IMR-90 (cell line): ENCODE data around the gene GALNT17. TPM values are rescaled to one million over a fixed set of nuclear protein-coding genes. Genes with fewer than 3 reads are reported as not detected.
"Not testable (repeated sequence)": the region's sequence is repeated elsewhere in the genome, so short reads cannot be mapped to it uniquely, and the experiment has no call there.

ENCODE experiments used
- ATAC-seq: fragments of 200-7000 bp; cut with Tn5 transposase; 2 replicates; pipeline ENCODE4 v1.9.1; 2020; ENCODE audit warnings: low read depth, mild to moderate bottlenecking, moderate library complexity
- BruUV-seq: library from RNA; stranded (reverse); fragments of 400-500 nt; replicated peaks from 2 replicates; lab custom pipeline; 2021; lab: Mats Ljungman, UMichigan
- CTCF ChIA-PET: fragments of 300-600 bp; formaldehyde crosslinking; extraction: SDS; loops from one replicate; lab custom pipeline; 2021; ENCODE audit warnings: antibody characterized with exemption; lab: Yijun Ruan, JAX
- POLR2A ChIA-PET: fragments of 300-600 bp; sonication (Branson Sonifier 250); formaldehyde crosslinking; loops from one replicate; lab custom pipeline; 2022; ENCODE audit warnings: antibody characterized with exemption; ENCODE audit not compliant: unreplicated experiment; lab: Charles Lee
- DNase-seq: peaks from one replicate; pipeline ENCODE4 v3.0.0; 2013
- H2AFZ ChIP-seq: replicated peaks from 2 replicates; pipeline ENCODE3; 2013; ENCODE audit warnings: low read length, mild to moderate bottlenecking; ENCODE audit not compliant: poor library complexity
- H2AK5ac ChIP-seq: 2 replicates; pipeline ENCODE4 v1.6.1; 2013; ENCODE audit warnings: low read depth, low read length, inconsistent platforms
- H2AK9ac ChIP-seq: replicated peaks from 2 replicates; pipeline ENCODE3; 2013; ENCODE audit warnings: mild to moderate bottlenecking, low read depth, low read length, moderate library complexity; ENCODE audit not compliant: poor library complexity
- H2BK120ac ChIP-seq: 2 replicates; pipeline ENCODE4 v1.6.1; 2013; ENCODE audit warnings: low read depth, low read length, inconsistent platforms
- H2BK15ac ChIP-seq: 3 replicates; pipeline ENCODE4 v1.6.1; 2013; ENCODE audit warnings: low read depth, low read length, inconsistent platforms
- H2BK20ac ChIP-seq: 2 replicates; pipeline ENCODE4 v1.6.1; 2013; ENCODE audit warnings: low read depth, mild to moderate bottlenecking, inconsistent platforms, low read length, moderate library complexity
- H2BK5ac ChIP-seq: 2 replicates; pipeline ENCODE4 v1.6.1; 2013; ENCODE audit warnings: mild to moderate bottlenecking, low read depth, low read length, inconsistent platforms; ENCODE audit not compliant: poor library complexity, severe bottlenecking
- H3K14ac ChIP-seq: replicated peaks from 2 replicates; pipeline ENCODE4 v1.6.1; 2013; ENCODE audit warnings: low read depth, low read length, inconsistent platforms
- H3K18ac ChIP-seq: 2 replicates; pipeline ENCODE4 v1.6.1; 2013; ENCODE audit warnings: low read depth, low read length, control low read depth
- H3K23ac ChIP-seq: 2 replicates; pipeline ENCODE4 v1.6.1; 2013; ENCODE audit warnings: low read depth, low read length, inconsistent platforms
- H3K27ac ChIP-seq: 2 replicates; pipeline ENCODE4 v1.5.1; 2013; ENCODE audit warnings: mild to moderate bottlenecking, control low read depth, low read length; ENCODE audit not compliant: insufficient read depth
- H3K27me3 ChIP-seq: 2 replicates; pipeline ENCODE4 v1.6.1; 2013; ENCODE audit warnings: low read length; ENCODE audit not compliant: control insufficient read depth, insufficient read depth
- H3K36me3 ChIP-seq: 2 replicates; pipeline ENCODE4 v1.6.1; 2013; ENCODE audit warnings: low read length, mixed read lengths; ENCODE audit not compliant: control insufficient read depth, insufficient read depth
- H3K4ac ChIP-seq: 2 replicates; pipeline ENCODE4 v1.6.1; 2013; ENCODE audit warnings: low read depth, low read length, inconsistent platforms
- H3K4me1 ChIP-seq: 2 replicates; pipeline ENCODE4 v1.6.1; 2013; ENCODE audit warnings: low read length, mixed read lengths; ENCODE audit not compliant: control insufficient read depth, insufficient read depth
- H3K4me2 ChIP-seq: 2 replicates; pipeline ENCODE4 v1.6.1; 2013; ENCODE audit warnings: low read depth, mild to moderate bottlenecking, control low read depth, low read length, moderate library complexity
- H3K4me3 ChIP-seq: 2 replicates; pipeline ENCODE4 v1.5.1; 2013; ENCODE audit warnings: low read depth, mild to moderate bottlenecking, control low read depth, low read length, moderate library complexity; ENCODE audit not compliant: insufficient read depth
- H3K56ac ChIP-seq: 2 replicates; pipeline ENCODE4 v1.6.1; 2013; ENCODE audit warnings: low read length, inconsistent platforms; ENCODE audit not compliant: insufficient read depth; ENCODE audit errors: extremely low read depth
- H3K79me1 ChIP-seq, 2 experiments: 2 replicates each; pipeline ENCODE4 v1.6.1; 2013; ENCODE audit warnings: low read length in 2 of 2, inconsistent platforms in 1 of 2, low read depth in 1 of 2
- H3K9ac ChIP-seq: 2 replicates; pipeline ENCODE4 v1.6.1; 2013; ENCODE audit warnings: low read depth, low read length, control low read depth
- H3K9me1 ChIP-seq: 2 replicates; pipeline ENCODE4 v1.6.1; 2013; ENCODE audit warnings: low read length, inconsistent platforms; ENCODE audit not compliant: insufficient read depth
- H3K9me3 ChIP-seq: 2 replicates; pipeline ENCODE4 v1.6.1; 2013; ENCODE audit warnings: low read length; ENCODE audit not compliant: control insufficient read depth, insufficient read depth
- H4K20me1 ChIP-seq: 2 replicates; pipeline ENCODE4 v1.6.1; 2013; ENCODE audit warnings: low read length, inconsistent platforms; ENCODE audit not compliant: insufficient read depth
- H4K5ac ChIP-seq: 2 replicates; pipeline ENCODE4 v1.6.1; 2013; ENCODE audit warnings: mild to moderate bottlenecking, low read depth, low read length, control low read depth
- H4K8ac ChIP-seq, 2 experiments: 2 replicates each; pipeline ENCODE4 v1.6.1; 2013; ENCODE audit warnings: low read depth in 2 of 2, low read length in 2 of 2, control low read depth in 1 of 2, inconsistent platforms in 1 of 2
- H4K91ac ChIP-seq: 2 replicates; pipeline ENCODE4 v1.6.1; 2013; ENCODE audit warnings: low read depth, low read length, inconsistent platforms; ENCODE audit not compliant: insufficient read depth
- WGBS, 2 experiments: methylation state at CpG; one replicate each; pipeline versions ENCODE4 v1.1.5 to v1.1.7; 2013; ENCODE audit warnings: missing lambda C conversion rate in 2 of 2; ENCODE audit not compliant: insufficient read length in 1 of 2; ENCODE audit errors: extremely low coverage in 2 of 2; 5-methylcytosine and 5-hydroxymethylcytosine counted together
- dilution Hi-C: fragments of 300-500 bp; cut with HindIII; formaldehyde crosslinking; loops from one replicate; pipeline ENCODE4 v1.14.3; 2018; ENCODE audit warnings: low sequenced_read_pairs; ENCODE audit not compliant: unreplicated experiment
- in situ Hi-C: fragments of 300-500 bp; cut with MboI; formaldehyde crosslinking; loops from 3 replicates; pipeline ENCODE4 v1.14.3; 2019; ENCODE audit warnings: low sequenced_read_pairs, inconsistent platforms, mixed read lengths
- intact Hi-C: fragments of 100-400 bp; cut with micrococcal nuclease; formaldehyde crosslinking; loops from 2 replicates; pipeline ENCODE4 v1.10.0; 2022
- polyA plus RNA-seq, 3 experiments: library from polyadenylated mRNA; depleted of rRNA; stranded (reverse); fragments of >200 nt; gene quantifications; 2 replicates each; pipeline ENCODE4 v1.2.3, GENCODE V29; 2012; ENCODE audit warnings: low replicate concordance in 1 of 3
- total RNA-seq: library from RNA; depleted of rRNA; stranded (reverse); fragments of >200 nt; gene quantifications from 2 replicates; pipeline ENCODE4 v1.2.3, GENCODE V29; 2012

The GALNT17 gene
- total and polyA plus RNA-seq, 2 of the 4 experiments (the other 2 are of a cell fraction) = not detected

- H3K23ac ChIP-seq, H3K79me1 ChIP-seq, H4K8ac ChIP-seq, H2BK120ac ChIP-seq, H2BK20ac ChIP-seq, DNase-seq, H4K91ac ChIP-seq, H3K4me2 ChIP-seq, H2AK5ac ChIP-seq, H4K20me1 ChIP-seq, H3K4me1 ChIP-seq, H3K9me1 ChIP-seq, H2AK9ac ChIP-seq, dilution Hi-C loops, H3K4ac ChIP-seq, H3K56ac ChIP-seq, ATAC-seq, H3K4me3 ChIP-seq, H2AFZ ChIP-seq, H2BK5ac ChIP-seq, BruUV-seq, H3K14ac ChIP-seq, H2BK15ac ChIP-seq, POLR2A ChIA-PET, intact Hi-C loops, H3K18ac ChIP-seq, H3K36me3 ChIP-seq, CTCF ChIA-PET, H3K27ac ChIP-seq, H4K5ac ChIP-seq, H3K9ac ChIP-seq, H3K27me3 ChIP-seq, in situ Hi-C loops: not testable (repeated sequence)
- peaks cover 20% of the 10 kb centered on the region for H3K9me3 ChIP-seq
- WGBS, 2 experiments = no CpG with 5 or more reads among the region's 9 CpGs
These were observed 511.1 kb downstream of the GALNT17 start for GRCh38 chr7:71643031-71643430.
